Common myeloid progenitor, CD34-positive (primary cell): ENCODE measurements around the gene HDAC6.

Source experiments
- CTCF ChIA-PET: fragments of 350-600 bp; sonication (Branson Sonifier 250); formaldehyde crosslinking; loops from one replicate; lab custom pipeline; 2021; ENCODE audit warnings: antibody characterized with exemption; lab: Charles Lee
- POLR2A ChIA-PET: fragments of 350-600 bp; sonication (Branson Sonifier 250); formaldehyde crosslinking; loops from one replicate; lab custom pipeline; 2021; ENCODE audit warnings: antibody characterized with exemption; lab: Charles Lee
- DNase-seq, 3 donors: peaks; one replicate each; pipeline versions ENCODE4 v3.0.0 to v3.0.0-alpha.2; 2013
- H3K27ac ChIP-seq, 2 experiments: 1 replicate in 1 of 2; 2 replicates in 1 of 2; pipeline ENCODE4 v1.7.0; 2013; ENCODE audit warnings: inconsistent platforms in 2 of 2, low read length in 2 of 2, mild to moderate bottlenecking in 2 of 2, low read depth in 1 of 2, moderate library complexity in 1 of 2; ENCODE audit not compliant: severe bottlenecking in 2 of 2, insufficient read depth in 1 of 2, poor library complexity in 1 of 2
- H3K27me3 ChIP-seq, 5 experiments: replicated peaks in 2 of 5; 1 replicate in 3 of 5; 2 replicates in 2 of 5; pipeline versions ENCODE4 v1.6.1 to v1.7.0; 2013; ENCODE audit warnings: low read length in 4 of 5, mild to moderate bottlenecking in 2 of 5, moderate library complexity in 2 of 5, inconsistent platforms in 1 of 5; ENCODE audit not compliant: insufficient read depth in 5 of 5, control insufficient read depth in 4 of 5
- H3K36me3 ChIP-seq, 4 experiments: 1 replicate in 2 of 4; 2 replicates in 2 of 4; pipeline versions ENCODE4 v1.6.1 to v1.7.0; 2013; ENCODE audit warnings: low read length in 3 of 4, control low read depth in 1 of 4, mild to moderate bottlenecking in 1 of 4; ENCODE audit not compliant: control insufficient read depth in 4 of 4, insufficient read depth in 4 of 4
- H3K4me1 ChIP-seq, 4 experiments: 1 replicate in 3 of 4; 2 replicates in 1 of 4; pipeline versions ENCODE4 v1.6.1 to v1.7.1; 2013; ENCODE audit warnings: low read length in 3 of 4, mild to moderate bottlenecking in 3 of 4, control low read depth in 1 of 4, inconsistent platforms in 1 of 4, moderate library complexity in 1 of 4; ENCODE audit not compliant: control insufficient read depth in 4 of 4, insufficient read depth in 4 of 4; ENCODE audit errors: control extremely low read depth in 1 of 4
- H3K4me3 ChIP-seq, 7 experiments: 1 replicate in 4 of 7; 2 replicates in 3 of 7; pipeline versions ENCODE4 v1.5.1 to v1.7.0; 2013; ENCODE audit warnings: mild to moderate bottlenecking in 7 of 7, low read length in 6 of 7, moderate library complexity in 6 of 7, inconsistent platforms in 2 of 7, low read depth in 2 of 7, control low read depth in 1 of 7; ENCODE audit not compliant: insufficient read depth in 4 of 7, control insufficient read depth in 1 of 7; ENCODE audit errors: extremely low read depth in 1 of 7
- H3K9me3 ChIP-seq, 5 experiments: 1 replicate in 4 of 5; 2 replicates in 1 of 5; pipeline versions ENCODE4 v1.6.1 to v1.7.1; 2013; ENCODE audit warnings: low read length in 4 of 5, mild to moderate bottlenecking in 2 of 5, inconsistent platforms in 1 of 5, low read depth in 1 of 5, moderate library complexity in 1 of 5; ENCODE audit not compliant: control insufficient read depth in 4 of 5, insufficient read depth in 2 of 5; ENCODE audit errors: control extremely low read depth in 1 of 5
- WGBS: methylation state at CpG from one replicate; pipeline ENCODE4 v1.1.5; 2013; ENCODE audit not compliant: insufficient coverage; 5-methylcytosine and 5-hydroxymethylcytosine counted together

Gene HDAC6

DNA sequence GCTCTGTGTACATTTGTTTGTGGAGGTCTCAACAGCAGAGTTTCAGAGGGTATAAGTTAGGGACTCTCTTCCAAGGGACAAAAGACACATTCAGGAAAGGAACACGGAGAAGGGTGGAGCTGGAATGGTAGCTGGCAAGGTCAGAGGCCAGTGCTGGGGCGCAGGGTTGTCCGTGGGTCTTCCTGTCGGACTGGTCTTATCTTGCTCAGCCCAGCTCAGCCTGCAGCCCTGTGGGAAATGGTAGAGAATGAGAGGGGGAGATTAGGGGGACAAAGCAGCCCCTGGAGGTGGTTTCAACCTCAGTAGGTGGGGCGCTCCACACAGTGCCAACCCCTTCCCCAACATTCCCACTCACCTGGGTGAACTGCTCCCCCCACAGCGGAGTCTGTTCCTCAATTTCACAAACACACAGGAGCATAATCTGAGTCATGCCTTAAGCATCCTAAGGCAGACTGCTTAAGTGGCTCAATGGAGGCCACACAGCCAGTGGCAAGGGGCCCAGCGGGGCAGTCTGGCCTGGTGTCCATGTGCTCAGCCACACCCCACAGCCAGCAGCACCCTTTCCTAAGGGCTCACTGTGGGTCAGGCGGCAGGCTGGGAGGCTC lies 6.9 kb upstream of the HDAC6 start:
- no peaks in the 10 kb centered on the region for H3K36me3 ChIP-seq
- H3K27me3 ChIP-seq: peaks cover 0 to 2% (median 0%) of the 10 kb centered on the region in 5 experiments
- no peak overlapping the region for H3K27ac ChIP-seq
- ChIA-PET CTCF (no interaction called here), POLR2A (no interaction called here)
- no peaks in the 10 kb centered on the region for H3K9me3 ChIP-seq
- peaks cover 0 to 5% (median 3%) of the 10 kb centered on the region in 4 experiments for H3K4me1 ChIP-seq
- H3K4me3 ChIP-seq: no peak overlapping the region
- WGBS: 67% methylated on average over 4 of the region's 8 CpGs
- DNase-seq: no peak

GRCh38 chrX:48798318-48798717 lies 3.5 kb upstream of the HDAC6 start:
- Histone ChIP-seq H3K4me3 (no peak overlapping the region), H3K27me3 (peaks cover 0 to 2% (median 0%) of the 10 kb centered on the region in 5 experiments), H3K27ac (no peak overlapping the region), H3K36me3 (no peaks in the 10 kb centered on the region), H3K4me1 (peaks cover 2 to 19% (median 17%) of the 10 kb centered on the region in 4 experiments), H3K9me3 (peaks cover 0 to 5% (median 0%) of the 10 kb centered on the region in 5 experiments)
- ChIA-PET POLR2A (no interaction called here), CTCF (no interaction called here)
- 77% methylated on average over 2 of the region's 2 CpGs for WGBS
- no peak for DNase-seq

- 42% methylated on average over 13 of the region's 17 CpGs for WGBS
- peak; percentile 67 to 88 (median 77) for DNase-seq
- CTCF ChIA-PET: interaction anchor here (0.9 to 1.1 kb wide), 3 partner anchors 40 to 116 kb away, joined by 3 to 4 read pairs (median 3); no protein-coding TSS in a partner anchor
- Histone ChIP-seq H3K36me3 (peaks cover 0 to 11% (median 7%) of the 10 kb centered on the region in 4 experiments), H3K27me3 (peaks cover 0 to 3% (median 0%) of the 10 kb centered on the region in 5 experiments), H3K4me1 (peaks cover 2 to 19% (median 17%) of the 10 kb centered on the region in 4 experiments), H3K27ac (peak overlapping the region; percentile 72 to 91), H3K4me3 (peak overlapping the region; percentile 53 to 87 (median 75)), H3K9me3 (peaks cover 0 to 5% (median 0%) of the 10 kb centered on the region in 5 experiments)
- POLR2A ChIA-PET: interaction anchor here (0.9 to 1.5 kb wide), 3 partner anchors 13 to 97 kb away, joined by 3 to 4 read pairs (median 4); partner anchors contain the start of genes PQBP1 and TIMM17B
These were observed 1.1 kb upstream of the HDAC6 start for GRCh38 chrX:48800574-48801279.

DNA sequence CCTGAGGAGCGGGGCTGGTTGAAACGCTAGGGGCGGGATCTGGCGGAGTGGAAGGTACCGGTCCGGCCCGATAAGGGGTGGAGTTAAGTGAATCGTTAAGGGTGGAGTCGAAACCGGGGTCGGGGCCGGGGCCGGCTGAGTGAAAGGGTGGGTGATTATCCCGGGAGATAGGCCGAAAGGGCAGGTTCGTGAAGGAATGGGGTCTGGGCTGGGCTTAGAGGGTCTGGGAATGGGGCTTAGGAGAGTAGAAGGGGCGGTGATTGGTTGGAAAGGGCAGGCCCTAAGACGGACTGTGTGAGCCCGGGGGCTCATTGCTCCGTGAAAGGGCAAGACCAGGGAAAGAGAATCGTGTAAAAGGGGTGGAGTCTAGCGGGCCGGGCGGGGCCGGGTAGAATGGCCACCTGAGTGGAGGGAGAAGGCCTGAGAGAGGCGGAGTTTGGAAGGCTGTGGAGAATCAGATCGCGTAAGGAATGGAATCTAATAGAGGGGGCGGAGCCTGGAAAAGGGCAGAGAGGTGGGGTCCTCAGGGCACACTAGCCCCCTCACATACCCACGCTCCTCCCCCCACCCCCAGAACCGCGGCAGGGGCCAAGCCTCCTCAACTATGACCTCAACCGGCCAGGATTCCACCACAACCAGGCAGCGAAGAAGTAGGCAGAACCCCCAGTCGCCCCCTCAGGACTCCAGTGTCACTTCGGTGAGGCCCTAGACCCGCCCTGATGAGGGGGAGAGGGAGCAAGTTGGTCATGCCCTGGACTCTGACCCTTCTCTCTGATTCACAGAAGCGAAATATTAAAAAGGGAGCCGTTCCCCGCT lies 430 bp downstream of the HDAC6 start:
- ChIA-PET POLR2A (interaction anchor here (1.1 to 1.5 kb wide), 2 partner anchors 65 to 126 kb away, joined by 3 to 4 read pairs; no protein-coding TSS in a partner anchor), CTCF (no interaction called here)
- Histone ChIP-seq H3K9me3 (peaks cover 0 to 5% (median 0%) of the 10 kb centered on the region in 5 experiments), H3K36me3 (peaks cover 0 to 15% (median 11%) of the 10 kb centered on the region in 4 experiments), H3K27me3 (peaks cover 0 to 8% (median 0%) of the 10 kb centered on the region in 5 experiments), H3K4me3 (peak overlapping the region; percentile 44 to 84 (median 70)), H3K27ac (peak overlapping the region; percentile 90 to 95), H3K4me1 (peaks cover 2 to 19% (median 17%) of the 10 kb centered on the region in 4 experiments)
- peak; percentile 73 to 86 (median 85) for DNase-seq
- WGBS: 47% methylated on average over 22 of the region's 40 CpGs

- Histone ChIP-seq H3K4me3 (peak overlapping the region in 6 of 7 experiments; percentile 66 to 84 (median 70)), H3K27me3 (peaks cover 0 to 8% (median 0%) of the 10 kb centered on the region in 5 experiments), H3K9me3 (peaks cover 0 to 5% (median 0%) of the 10 kb centered on the region in 5 experiments), H3K36me3 (peaks cover 0 to 17% (median 11%) of the 10 kb centered on the region in 4 experiments), H3K4me1 (peaks cover 2 to 19% (median 17%) of the 10 kb centered on the region in 4 experiments), H3K27ac (peak overlapping the region; percentile 90 to 95)
- 54% methylated on average over 4 of the region's 4 CpGs for WGBS
- ChIA-PET POLR2A (no interaction called here), CTCF (no interaction called here)
- no peak for DNase-seq
These were observed 986 bp downstream of the HDAC6 start for GRCh38 chrX:48802905-48803200.

DNA sequence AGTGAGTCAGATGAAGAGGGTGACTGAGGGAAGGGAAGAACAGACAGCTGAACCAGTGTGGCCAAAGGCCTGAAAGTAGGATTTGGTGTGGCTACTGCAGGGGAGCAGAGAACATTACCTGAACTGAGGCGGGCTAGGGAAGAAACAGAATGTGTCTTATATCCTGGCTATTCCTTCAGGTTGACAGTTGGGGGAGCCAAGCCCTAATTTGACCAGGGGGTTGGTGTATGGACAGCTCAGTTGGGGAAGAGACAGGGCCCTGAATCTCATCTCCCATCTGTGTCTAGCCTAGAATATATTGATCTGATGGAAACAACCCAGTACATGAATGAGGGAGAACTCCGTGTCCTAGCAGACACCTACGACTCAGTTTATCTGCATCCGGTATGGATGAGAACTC lies 4.2 kb downstream of the HDAC6 start:
- no peak overlapping the region for H3K4me3 ChIP-seq
- no peak overlapping the region for H3K27ac ChIP-seq
- peaks cover 0 to 5% (median 0%) of the 10 kb centered on the region in 5 experiments for H3K9me3 ChIP-seq
- no peak for DNase-seq
- WGBS: 88% methylated on average over 3 of the region's 4 CpGs
- peaks cover 0 to 8% (median 0%) of the 10 kb centered on the region in 5 experiments for H3K27me3 ChIP-seq
- POLR2A ChIA-PET: no interaction called here
- CTCF ChIA-PET: no interaction called here
- peaks cover 0 to 20% (median 11%) of the 10 kb centered on the region in 4 experiments for H3K36me3 ChIP-seq
- H3K4me1 ChIP-seq: peaks cover 2 to 9% (median 7%) of the 10 kb centered on the region in 4 experiments
